ENCODE measurements around the gene SLC4A8.

- TF ChIP-seq CTCF (conservative IDR thresholded peaks at IDR 0.05) (no peak), ZFX (IDR thresholded peaks at IDR 0.05) (no peak)
Observed at GRCh38 chr12:51538599-51538998, 114.0 kb downstream of the SLC4A8 start.
